ENCODE results near the gene PANX2. TPM values are rescaled to one million over a fixed set of nuclear protein-coding genes. Genes with fewer than 3 reads are reported as not detected.
A peak's percentile ranks its signal among the peaks of the same experiment; 100 is the strongest.

The PANX2 gene
- total and polyA plus RNA-seq, 9 donors = 0.27 to 5.6 (median 2.3) TPM

DNA sequence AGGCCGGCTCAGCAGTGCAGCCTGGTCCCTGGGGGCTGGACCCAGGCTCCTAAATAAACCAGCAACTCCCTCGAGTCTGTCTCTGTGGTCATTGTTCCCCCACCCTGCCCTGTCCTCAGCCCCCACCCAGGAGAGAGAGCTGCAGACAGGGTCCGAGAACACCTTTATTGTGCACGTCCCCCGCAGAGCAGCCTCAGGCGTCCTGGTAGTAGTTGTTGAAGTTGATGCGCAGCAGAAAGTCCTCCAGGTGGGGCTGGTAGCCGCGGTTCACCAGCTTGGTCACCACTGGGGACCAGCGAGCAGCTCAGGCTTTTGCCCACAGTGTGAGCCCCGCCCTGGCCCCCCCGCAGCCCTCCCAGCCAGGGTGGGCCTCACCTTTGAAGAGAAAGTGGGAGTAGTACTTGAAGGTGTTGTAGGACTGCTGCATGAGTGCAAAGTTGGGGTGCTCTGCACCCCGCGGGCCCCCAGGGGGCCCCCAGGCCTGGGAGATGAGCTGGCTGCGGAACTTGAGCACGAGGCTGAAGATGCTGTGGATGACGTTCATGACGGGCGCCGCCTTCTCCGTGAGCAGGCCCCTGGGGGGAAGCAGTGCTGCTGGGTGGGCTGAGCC, 47.1 kb downstream of the PANX2 start:
- H3K27ac ChIP-seq = no peak overlapping the region
- intact Hi-C loops (cut with DNase I) = loop anchor here in 1 of 4 donors (5.0 kb wide), 1 partner anchor 70 kb away; no protein-coding TSS in a partner anchor
- no peak overlapping the region for H3K4me3 ChIP-seq
- H3K36me3 ChIP-seq = no peaks in the 10 kb centered on the region
- no peak for DNase-seq
- H3K27me3 ChIP-seq = no peaks in the 10 kb centered on the region
- H3K4me1 ChIP-seq (ENCODE audit: insufficient read depth) = peaks cover 4% of the 10 kb centered on the region
- WGBS, 3 donors = 81 to 88% (median 82%) methylated on average over 21 of the region's 21 CpGs
- TF ChIP-seq POLR2A (IDR thresholded peaks at IDR 0.05) = no peak
- TF ChIP-seq EP300 (IDR thresholded peaks at IDR 0.05) = no peak
- TF ChIP-seq, protein P1, sequence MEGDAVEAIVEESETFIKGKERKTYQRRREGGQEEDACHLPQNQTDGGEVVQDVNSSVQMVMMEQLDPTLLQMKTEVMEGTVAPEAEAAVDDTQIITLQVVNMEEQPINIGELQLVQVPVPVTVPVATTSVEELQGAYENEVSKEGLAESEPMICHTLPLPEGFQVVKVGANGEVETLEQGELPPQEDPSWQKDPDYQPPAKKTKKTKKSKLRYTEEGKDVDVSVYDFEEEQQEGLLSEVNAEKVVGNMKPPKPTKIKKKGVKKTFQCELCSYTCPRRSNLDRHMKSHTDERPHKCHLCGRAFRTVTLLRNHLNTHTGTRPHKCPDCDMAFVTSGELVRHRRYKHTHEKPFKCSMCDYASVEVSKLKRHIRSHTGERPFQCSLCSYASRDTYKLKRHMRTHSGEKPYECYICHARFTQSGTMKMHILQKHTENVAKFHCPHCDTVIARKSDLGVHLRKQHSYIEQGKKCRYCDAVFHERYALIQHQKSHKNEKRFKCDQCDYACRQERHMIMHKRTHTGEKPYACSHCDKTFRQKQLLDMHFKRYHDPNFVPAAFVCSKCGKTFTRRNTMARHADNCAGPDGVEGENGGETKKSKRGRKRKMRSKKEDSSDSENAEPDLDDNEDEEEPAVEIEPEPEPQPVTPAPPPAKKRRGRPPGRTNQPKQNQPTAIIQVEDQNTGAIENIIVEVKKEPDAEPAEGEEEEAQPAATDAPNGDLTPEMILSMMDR (IDR thresholded peaks at IDR 0.05) = no peak
- no peaks in the 10 kb centered on the region for H3K9me3 ChIP-seq

DNA sequence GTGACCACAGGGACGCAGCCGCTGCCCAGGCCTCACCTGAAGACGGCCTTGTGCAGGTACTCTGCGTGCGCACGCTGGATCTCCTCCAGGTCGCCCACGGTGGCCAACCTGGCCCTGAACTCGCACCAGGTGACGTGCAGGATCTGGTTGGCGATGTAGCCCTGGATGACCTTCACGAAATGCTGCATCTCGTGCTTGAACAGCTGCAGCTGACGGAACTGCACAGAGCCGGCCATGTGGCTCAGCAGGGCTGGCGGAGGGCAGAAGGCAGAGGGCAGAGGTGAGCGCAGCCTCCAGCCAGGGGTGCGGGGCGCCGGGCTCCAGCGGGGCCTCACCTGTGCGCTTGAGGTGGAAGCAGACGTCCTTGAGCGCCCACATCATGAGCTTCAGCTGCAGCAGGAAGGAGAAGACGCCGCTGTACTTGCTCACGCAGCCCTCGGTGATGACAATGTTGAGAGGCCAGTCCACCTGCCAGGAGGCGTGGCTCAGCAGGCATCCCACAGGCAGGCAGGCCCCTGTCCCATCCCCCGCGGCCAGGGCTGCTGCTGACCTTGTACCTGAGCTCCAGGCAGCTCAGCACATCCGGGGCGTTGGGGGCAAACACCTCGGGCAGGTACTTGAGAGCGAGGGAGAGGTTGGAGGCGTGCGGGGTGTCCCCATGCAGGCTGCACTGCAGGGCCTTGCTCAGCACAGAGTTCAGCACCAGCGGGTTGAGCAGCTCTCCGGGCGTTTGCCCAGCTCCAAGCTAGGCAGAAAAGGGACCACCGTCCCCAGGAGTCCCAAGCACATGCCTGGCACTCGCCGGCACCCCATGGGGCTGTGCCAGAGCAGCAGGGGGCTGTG, 47.8 kb downstream of the PANX2 start:
- Histone ChIP-seq H3K4me3 (no peak overlapping the region), H3K4me1 (ENCODE audit: insufficient read depth) (peaks cover 4% of the 10 kb centered on the region), H3K36me3 (no peaks in the 10 kb centered on the region), H3K27me3 (no peaks in the 10 kb centered on the region), H3K9me3 (no peaks in the 10 kb centered on the region), H3K27ac (no peak overlapping the region)
- intact Hi-C loops (cut with DNase I) = loop anchor here in 1 of 4 donors (5.0 kb wide), 1 partner anchor 71 kb away; no protein-coding TSS in a partner anchor
- TF ChIP-seq EP300 (IDR thresholded peaks at IDR 0.05) = no peak
- peak in 1 of 5 donors; percentile 51 for DNase-seq
- 81 to 88% (median 82%) methylated on average over 40 to 43 of the region's 43 CpGs for WGBS, 3 donors

DNA sequence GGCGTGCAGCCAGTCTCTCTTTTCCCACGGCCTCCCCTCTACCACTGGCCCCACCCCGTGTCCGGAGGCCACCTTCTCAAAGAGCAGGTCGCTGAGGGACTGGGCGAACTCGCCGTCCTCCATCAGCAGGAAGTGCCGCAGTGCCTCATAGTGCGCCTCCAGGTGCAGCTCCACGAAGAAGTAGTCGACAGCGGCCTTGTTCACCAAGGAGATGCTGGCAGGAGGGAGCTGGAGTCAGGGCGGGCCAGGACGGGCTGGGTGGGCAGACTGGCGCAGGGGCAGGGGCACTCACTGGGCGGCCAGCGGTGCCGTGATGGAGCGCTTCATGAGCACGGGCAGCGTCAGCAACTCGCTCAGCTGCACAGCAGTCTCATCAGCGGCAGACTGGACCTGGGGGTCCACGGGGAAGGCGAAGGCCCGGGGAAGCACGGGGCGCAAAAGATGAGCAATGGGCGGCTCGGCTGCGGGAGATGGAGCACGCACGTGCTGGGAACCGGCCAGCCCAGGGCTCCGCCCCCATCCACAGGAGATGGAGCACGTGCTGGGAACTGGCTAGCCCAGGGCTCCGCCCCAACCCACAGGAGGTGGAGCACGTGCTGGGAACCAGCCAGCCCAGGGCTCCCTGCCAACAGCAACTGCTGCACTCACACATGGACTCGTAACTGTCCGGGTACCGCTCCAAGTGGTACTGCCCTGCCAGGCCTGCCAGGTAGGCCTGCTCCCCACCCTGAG, 48.6 kb downstream of the PANX2 start:
- intact Hi-C loops (cut with DNase I) = loop anchor here in 1 of 4 donors (5.0 kb wide), 1 partner anchor 72 kb away; no protein-coding TSS in a partner anchor
- 47 to 62% (median 56%) methylated on average over 42 of the region's 42 CpGs for WGBS, 3 donors
- DNase-seq = peak; percentile 90 to 98 (median 95)
- Histone ChIP-seq H3K36me3 (no peaks in the 10 kb centered on the region), H3K4me3 (no peak overlapping the region), H3K4me1 (ENCODE audit: insufficient read depth) (peaks cover 4% of the 10 kb centered on the region), H3K9me3 (no peaks in the 10 kb centered on the region), H3K27me3 (no peaks in the 10 kb centered on the region), H3K27ac (no peak overlapping the region)
- TF ChIP-seq, protein P1 (IDR thresholded peaks at IDR 0.05) = no peak
- no peak for TF ChIP-seq EP300 (IDR thresholded peaks at IDR 0.05)
- no peak for TF ChIP-seq POLR2A (IDR thresholded peaks at IDR 0.05)

DNA sequence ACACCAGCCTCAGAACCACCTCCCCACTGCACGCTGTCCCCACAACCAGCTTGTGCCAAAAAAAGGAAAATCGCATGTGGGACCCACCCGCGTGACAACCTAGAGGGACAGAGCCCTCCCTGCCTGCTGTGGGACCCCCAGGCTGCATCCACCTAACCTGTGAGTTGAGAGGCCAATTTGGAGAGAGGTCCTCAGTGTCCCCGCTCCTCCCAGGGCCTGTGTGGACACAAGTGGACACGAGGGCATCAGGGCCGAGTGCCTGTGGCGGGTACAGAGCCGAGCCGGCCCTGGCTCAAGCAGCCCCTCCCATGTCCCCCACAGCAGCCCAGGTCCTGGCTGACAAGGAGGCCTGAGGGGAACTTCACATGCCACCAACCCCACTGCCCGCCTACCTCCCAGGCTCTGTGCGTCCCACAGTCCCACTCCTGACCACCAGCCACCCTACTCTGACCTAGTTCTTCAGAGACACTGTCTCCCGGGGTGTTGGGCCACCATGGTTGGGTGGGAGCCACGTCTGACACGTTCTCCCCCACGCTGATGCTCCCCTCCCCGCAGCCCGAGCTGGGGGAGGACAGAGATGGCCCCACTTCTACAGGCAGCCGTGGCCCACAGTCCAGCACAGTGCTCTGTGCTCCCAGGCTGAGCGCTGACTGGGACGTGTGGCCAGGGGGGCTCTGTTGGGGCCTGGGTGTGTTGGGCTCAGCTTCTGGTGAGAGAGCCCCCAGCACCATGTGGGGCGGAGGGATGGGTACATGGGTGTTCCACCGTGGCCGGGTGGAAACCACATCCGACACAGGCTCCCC, 49.5 kb downstream of the PANX2 start:
- TF ChIP-seq POLR2A (IDR thresholded peaks at IDR 0.05) = no peak
- TF ChIP-seq, protein P1 (IDR thresholded peaks at IDR 0.05) = no peak
- TF ChIP-seq EP300 (IDR thresholded peaks at IDR 0.05) = no peak
- no peaks in the 10 kb centered on the region for H3K27me3 ChIP-seq
- DNase-seq = peak in 1 of 5 donors; percentile 31
- no peak overlapping the region for H3K27ac ChIP-seq
- WGBS, 3 donors = 66 to 72% (median 72%) methylated on average over 20 to 25 of the region's 25 CpGs
- no peaks in the 10 kb centered on the region for H3K36me3 ChIP-seq
- no peak overlapping the region for H3K4me3 ChIP-seq
- intact Hi-C loops (cut with DNase I) = loop anchor here in 1 of 4 donors (5.0 kb wide), 1 partner anchor 73 kb away; no protein-coding TSS in a partner anchor
- H3K9me3 ChIP-seq = no peaks in the 10 kb centered on the region
- H3K4me1 ChIP-seq (ENCODE audit: insufficient read depth) = peaks cover 4% of the 10 kb centered on the region
